IPS DF 6.9 (cell line): Measurements from ENCODE around the gene S100A4.
"Not testable (repeated sequence)": the region's sequence is repeated elsewhere in the genome, so short reads cannot be mapped to it uniquely, and the experiment has no call there.

ENCODE experiments used
- DNase-seq: peaks from one replicate; pipeline ENCODE4 v3.0.0-alpha.2; 2013; ENCODE audit warnings: low read depth, low spot score
- H3K27ac ChIP-seq: one replicate; pipeline ENCODE4 v1.5.1; 2013; ENCODE audit warnings: low read length, control low read depth
- H3K27me3 ChIP-seq: 2 replicates; pipeline ENCODE4 v1.6.1; 2013; ENCODE audit warnings: mild to moderate bottlenecking, low read length; ENCODE audit not compliant: control insufficient read depth, insufficient read depth
- H3K36me3 ChIP-seq: 2 replicates; pipeline ENCODE4 v1.6.1; 2013; ENCODE audit warnings: low read length; ENCODE audit not compliant: control insufficient read depth, insufficient read depth
- H3K4me1 ChIP-seq: 2 replicates; pipeline ENCODE4 v1.6.1; 2013; ENCODE audit warnings: low read length; ENCODE audit not compliant: control insufficient read depth, insufficient read depth
- H3K4me3 ChIP-seq: 2 replicates; pipeline ENCODE4 v1.5.1; 2013; ENCODE audit warnings: mild to moderate bottlenecking, low read length
- H3K9me3 ChIP-seq: 2 replicates; pipeline ENCODE4 v1.6.1; 2013; ENCODE audit warnings: low read length, inconsistent platforms; ENCODE audit not compliant: control insufficient read depth, insufficient read depth
- WGBS: extraction: QIAGEN DNeasy Blood & Tissue Kit; methylation state at CpG from one replicate; pipeline ENCODE4 v1.1.7; 2013; ENCODE audit warnings: mixed read lengths, missing lambda C conversion rate; ENCODE audit not compliant: insufficient read length, insufficient coverage; 5-methylcytosine and 5-hydroxymethylcytosine counted together

The S100A4 gene

DNA sequence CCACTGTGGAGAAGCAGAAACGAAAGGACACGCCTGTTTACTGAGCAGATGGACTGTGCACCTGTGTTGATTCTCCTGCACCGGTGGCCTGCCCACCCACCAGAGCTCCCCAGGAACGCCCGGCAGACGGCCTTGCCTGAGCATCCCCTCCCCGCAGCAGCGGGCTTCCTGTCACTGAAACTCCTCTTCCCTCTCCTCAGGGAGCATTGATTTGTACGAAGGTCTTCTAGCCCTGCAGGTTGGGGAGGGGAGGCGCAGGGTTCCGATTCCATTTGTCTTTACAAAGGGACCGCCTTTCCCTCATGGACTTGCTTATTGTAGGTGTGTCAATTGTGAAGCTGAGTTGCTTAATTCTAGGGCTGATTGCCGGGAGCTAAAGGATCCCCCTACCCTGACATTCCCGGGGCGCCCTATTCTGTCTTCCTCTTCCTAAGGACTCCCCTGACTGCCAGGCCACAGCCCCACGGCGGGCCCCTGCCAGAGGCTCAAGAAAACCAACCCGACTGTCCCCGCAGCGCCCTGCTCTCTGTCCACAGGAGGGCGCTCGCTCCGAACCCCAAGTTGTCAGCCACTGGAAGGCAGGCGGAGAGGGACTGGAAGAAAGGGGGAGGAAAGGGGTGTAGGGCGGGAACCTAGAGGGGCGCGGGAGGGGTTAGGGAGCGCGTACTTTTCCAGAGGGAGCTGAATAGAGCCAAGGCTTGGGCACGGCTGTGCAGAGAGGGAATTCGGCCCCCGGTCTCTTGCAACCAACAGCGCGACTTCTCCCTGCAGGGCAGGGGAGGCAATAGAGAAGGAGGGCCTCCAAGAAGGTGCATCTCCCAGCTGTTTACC, 12.6 kb downstream of the S100A4 start:
- Histone ChIP-seq H3K4me1 (peaks cover 13% of the 10 kb centered on the region; the same call in 1 of the 2 replicates), H3K27ac (no peak overlapping the region), H3K4me3 (no peak overlapping the region; the same call in 1 of the 2 replicates), H3K36me3 (no peaks in the 10 kb centered on the region), H3K27me3 (no peaks in the 10 kb centered on the region), H3K9me3 (no peaks in the 10 kb centered on the region)
- no CpG with 5 or more reads among the region's 34 CpGs for WGBS
- DNase-seq = peak; percentile 75

DNA sequence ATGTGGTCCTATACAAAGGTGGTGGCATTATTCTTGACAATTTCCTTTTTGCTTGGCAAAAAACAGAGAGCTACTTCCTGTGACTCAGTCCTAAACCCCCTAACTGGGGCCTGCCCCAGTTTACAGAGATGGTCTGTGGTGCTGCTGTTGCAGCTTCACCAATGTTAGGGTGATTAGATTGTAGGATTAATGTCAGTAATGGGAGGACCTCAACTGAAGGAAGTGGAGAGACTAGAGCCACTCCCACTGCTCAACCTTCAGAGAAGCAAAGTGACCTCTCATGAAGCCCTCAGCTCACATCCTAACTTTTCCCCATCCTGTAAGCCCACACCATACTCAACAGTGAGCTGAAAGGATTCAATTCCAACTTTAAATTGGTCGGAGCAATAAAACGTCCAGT, 13.4 kb downstream of the S100A4 start:
- no peaks in the 10 kb centered on the region for H3K36me3 ChIP-seq
- H3K27me3 ChIP-seq = no peaks in the 10 kb centered on the region
- H3K9me3 ChIP-seq = no peaks in the 10 kb centered on the region
- no peak for DNase-seq
- peaks cover 14% of the 10 kb centered on the region; the same call in 1 of the 2 replicates for H3K4me1 ChIP-seq
- WGBS = no CpG with 5 or more reads among the region's 2 CpGs
- H3K27ac ChIP-seq = no peak overlapping the region
- no peak overlapping the region for H3K4me3 ChIP-seq

DNA sequence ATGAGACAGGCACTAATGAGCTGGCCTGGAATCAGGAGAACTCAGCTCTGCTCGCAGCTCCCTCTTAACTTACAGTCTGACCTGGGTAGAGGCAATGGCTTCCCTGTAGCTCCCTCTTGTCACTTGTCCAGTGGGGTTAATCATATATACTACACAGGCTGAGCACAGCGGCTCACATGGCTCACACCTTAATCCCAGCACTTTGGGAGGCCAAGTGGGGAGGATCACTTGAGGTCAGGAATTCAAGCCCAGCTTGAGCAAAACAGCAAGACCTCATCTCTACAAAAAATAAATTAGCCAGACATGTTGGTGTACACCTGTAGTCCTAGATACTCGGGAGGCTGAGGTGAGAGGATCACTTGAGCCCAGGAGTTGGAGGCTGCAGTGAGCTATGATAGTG, 14.0 kb downstream of the S100A4 start:
- Histone ChIP-seq H3K9me3 (no peaks in the 10 kb centered on the region), H3K27ac (no peak overlapping the region), H3K4me3 (no peak overlapping the region), H3K36me3 (no peaks in the 10 kb centered on the region), H3K4me1 (peaks cover 15% of the 10 kb centered on the region; the same call in 1 of the 2 replicates), H3K27me3 (no peaks in the 10 kb centered on the region)
- WGBS = no CpG with 5 or more reads among the region's 3 CpGs
- no peak for DNase-seq

DNA sequence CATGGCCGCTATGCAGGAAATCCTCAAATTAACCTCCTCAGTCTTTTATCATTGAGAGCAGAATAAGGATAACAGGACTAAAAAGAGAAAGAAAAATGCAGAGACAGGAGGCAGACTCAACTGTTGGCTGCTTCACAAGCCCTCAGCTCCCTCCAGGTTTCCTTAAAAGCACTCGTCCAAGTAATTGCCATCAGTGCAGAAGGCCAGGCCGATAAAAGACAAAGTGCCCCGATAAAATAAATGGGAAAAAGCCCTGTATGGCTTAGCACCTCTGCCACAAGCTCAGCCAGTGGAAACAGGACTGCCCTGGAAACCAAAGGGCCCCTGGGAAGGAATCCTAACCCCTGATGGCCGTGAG, 17.9 kb downstream of the S100A4 start:
- DNase-seq = no peak
- H3K36me3 ChIP-seq = no peaks in the 10 kb centered on the region
- no peaks in the 10 kb centered on the region for H3K27me3 ChIP-seq
- no peak overlapping the region for H3K27ac ChIP-seq
- H3K4me1 ChIP-seq = peaks cover 3% of the 10 kb centered on the region; the same call in 1 of the 2 replicates
- no CpG with 5 or more reads among the region's 5 CpGs for WGBS
- no peaks in the 10 kb centered on the region for H3K9me3 ChIP-seq
- no peak overlapping the region for H3K4me3 ChIP-seq

DNA sequence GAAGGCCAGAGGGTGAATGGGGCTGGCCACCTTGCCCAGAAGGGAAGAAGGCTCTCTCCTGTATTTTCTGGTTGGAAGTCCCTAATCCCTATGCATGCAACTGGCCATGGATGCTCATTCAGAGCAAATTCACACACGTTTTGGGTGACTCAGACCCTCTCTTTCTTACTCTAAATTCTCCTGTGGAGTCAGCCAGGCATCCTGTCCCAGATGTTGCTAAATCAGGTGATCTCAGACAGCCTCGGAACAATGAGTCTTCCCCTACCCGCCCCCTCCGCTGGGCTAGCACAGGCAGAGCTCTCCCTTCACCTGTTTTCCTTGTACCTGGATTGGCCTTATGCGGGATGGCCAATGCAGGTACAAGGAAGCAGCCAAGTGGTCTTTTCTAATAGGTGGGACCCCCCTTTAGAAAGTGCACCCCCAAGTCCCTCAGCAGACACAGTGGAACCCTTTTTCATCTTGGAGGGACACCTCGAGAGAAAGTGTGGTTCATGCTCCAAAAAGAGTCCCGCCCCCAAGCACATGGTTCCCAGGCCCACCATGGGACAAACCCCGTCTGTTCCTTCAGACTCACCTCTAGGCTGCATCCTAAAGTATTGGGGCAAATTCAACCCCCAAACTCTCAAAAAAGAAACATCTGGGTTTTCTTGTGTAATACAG, 18.5 kb downstream of the S100A4 start:
- Histone ChIP-seq H3K4me1 (peaks cover 3% of the 10 kb centered on the region; the same call in 1 of the 2 replicates), H3K4me3 (no peak overlapping the region), H3K27me3 (no peaks in the 10 kb centered on the region), H3K9me3 (no peaks in the 10 kb centered on the region), H3K36me3 (no peaks in the 10 kb centered on the region), H3K27ac (no peak overlapping the region)
- WGBS = no CpG with 5 or more reads among the region's 8 CpGs
- DNase-seq = no peak

DNA sequence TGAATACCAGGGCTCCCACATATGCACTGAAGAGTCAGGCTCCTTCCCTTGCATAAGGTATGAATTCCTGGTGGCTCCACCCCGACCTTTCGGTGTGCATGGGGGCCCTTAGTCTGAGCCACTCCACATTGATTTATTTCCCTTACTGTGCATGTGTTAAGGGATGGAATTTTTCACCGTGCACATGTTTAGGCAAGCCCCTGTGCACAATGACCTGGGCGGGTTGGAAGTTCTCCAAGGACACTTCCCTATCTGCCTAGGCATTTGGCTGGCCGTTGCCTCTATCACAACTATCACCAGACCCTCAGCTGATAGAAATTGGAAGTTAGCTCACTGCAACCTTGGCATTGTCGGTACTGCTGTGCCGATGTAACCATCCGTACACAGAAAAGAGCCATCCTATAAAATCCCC, 19.5 kb downstream of the S100A4 start:
- H3K4me3 ChIP-seq = no peak overlapping the region
- no CpG with 5 or more reads among the region's 8 CpGs for WGBS
- no peak for DNase-seq
- no peaks in the 10 kb centered on the region for H3K27me3 ChIP-seq
- peaks cover 3% of the 10 kb centered on the region; the same call in 1 of the 2 replicates for H3K4me1 ChIP-seq
- no peak overlapping the region for H3K27ac ChIP-seq
- H3K9me3 ChIP-seq = no peaks in the 10 kb centered on the region
- no peaks in the 10 kb centered on the region for H3K36me3 ChIP-seq

DNA sequence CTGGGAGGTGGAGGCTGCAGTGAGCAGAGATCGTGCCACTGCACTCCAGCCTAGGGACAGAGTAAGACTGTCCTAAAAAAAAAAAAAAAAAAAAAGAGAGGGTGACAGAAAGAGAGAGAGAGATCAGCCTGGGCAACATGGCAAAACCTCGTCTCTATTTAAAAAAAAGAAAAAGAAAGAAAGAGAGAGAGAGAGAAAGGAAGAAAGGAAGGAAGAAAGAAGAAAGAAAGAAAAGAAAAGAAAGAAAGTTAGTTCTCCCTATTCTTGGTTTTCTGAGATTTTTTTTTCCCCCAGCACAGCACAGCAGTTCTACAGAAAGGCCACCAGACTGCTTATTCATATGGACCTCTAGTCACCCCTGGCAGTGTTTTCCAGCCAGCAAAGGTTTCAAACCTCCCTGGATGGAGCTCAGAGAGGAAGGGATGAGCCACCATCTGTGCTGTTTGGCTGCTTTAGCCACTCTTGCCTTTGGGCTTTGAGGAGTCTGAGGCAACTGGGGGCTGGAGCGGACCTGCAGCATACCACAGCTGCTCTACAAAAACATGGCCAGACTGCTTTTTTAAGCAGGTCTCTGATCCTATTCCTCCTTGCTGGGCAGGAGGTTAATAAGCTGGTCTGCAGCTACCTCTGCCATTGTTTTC, 20.4 kb downstream of the S100A4 start:
- no CpG with 5 or more reads among the region's 3 CpGs for WGBS
- no peak for DNase-seq
- H3K27ac ChIP-seq = no peak overlapping the region
- no peaks in the 10 kb centered on the region for H3K9me3 ChIP-seq
- no peaks in the 10 kb centered on the region for H3K27me3 ChIP-seq
- H3K36me3 ChIP-seq = no peaks in the 10 kb centered on the region
- no peak overlapping the region for H3K4me3 ChIP-seq
- peaks cover 4% of the 10 kb centered on the region for H3K4me1 ChIP-seq

DNA sequence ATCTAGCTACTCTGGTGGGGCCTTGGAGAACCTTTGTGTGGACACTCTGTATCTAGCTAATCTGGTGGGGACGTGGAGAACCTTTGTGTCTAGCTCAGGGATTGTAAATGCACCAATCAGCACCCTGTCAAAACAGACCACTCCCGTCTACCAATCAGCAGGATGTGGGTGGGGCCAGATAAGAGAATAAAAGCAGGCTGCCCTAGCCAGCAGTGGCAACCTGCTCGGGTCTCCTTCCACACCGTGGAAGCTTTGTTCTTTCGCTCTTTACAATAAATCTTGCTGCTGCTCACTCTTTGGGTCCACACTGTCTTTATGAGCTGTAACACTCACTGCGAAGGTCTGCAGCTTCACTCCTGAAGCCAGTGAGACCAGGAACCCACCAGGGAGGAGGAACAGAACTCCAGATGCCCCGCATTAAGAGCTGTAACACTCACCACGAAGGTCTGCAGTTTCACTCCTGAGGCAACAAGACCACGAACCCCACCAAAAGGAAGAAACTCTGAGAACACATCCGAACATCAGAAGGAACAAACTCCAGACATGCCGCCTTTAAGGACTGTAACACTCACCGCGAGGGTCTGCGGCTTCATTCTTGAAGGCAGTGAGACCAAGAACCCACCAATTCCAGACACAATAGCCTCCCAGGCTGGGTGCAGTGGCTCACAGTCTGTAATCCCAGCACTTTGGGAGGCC, 23.1 kb downstream of the S100A4 start:
- not testable (repeated sequence) for H3K36me3 ChIP-seq, H3K27ac ChIP-seq, H3K4me1 ChIP-seq, H3K9me3 ChIP-seq, DNase-seq, H3K4me3 ChIP-seq, H3K27me3 ChIP-seq
- WGBS = no CpG with 5 or more reads among the region's 14 CpGs

DNA sequence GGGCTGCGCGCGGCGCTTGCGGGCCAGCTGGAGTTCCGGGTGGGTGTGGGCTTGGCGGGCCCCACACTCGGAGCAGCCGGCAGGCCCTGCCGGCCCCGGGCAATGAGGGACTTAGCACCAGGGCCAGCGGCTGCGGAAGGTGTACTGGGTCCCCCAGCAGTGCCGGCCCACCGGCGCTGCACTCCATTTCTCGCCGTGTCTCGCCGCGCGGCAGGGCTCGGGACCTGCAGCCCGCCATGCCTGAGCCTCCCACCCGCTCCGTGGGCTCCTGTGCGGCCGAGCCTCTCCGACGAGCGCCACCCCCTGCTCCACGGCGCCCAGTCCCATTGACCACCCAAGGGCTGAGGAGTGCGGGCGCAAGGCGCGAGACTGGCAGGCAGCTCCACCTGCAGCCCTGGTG, 23.8 kb downstream of the S100A4 start:
- H3K4me3 ChIP-seq, H3K4me1 ChIP-seq, DNase-seq, H3K9me3 ChIP-seq, H3K27ac ChIP-seq, H3K27me3 ChIP-seq, H3K36me3 ChIP-seq: not testable (repeated sequence)
- no CpG with 5 or more reads among the region's 37 CpGs for WGBS

DNA sequence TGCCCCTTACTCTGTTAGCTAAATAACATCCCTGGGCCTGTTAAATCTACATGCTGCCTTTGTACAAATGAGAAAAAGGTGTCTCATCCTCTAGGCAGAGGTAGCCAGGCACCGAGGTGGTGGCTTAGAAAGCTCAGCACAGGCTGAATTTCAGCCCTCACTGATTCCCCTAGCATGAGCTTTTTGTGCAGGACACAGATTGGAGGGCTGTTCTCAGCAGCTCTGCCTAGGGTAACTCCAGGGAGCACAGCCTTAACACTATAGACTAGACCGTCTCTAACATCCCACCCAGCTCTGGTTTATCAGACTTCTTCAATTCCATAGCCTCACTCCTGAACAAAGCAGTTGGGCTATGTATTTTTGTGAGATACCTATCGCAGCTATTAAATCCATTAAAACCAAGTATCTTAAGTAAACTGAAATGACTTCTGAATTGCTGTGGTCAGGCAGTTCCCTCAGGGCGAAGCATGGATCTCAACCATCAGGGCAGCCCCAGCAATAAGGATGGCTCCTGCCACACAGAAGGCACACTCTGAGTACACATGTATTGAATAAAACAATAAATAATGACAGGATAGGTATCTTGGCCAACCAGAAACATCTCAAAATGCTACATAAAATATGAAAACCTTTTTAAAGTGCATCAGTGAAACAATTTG, 24.7 kb downstream of the S100A4 start:
- Histone ChIP-seq H3K36me3 (no peaks in the 10 kb centered on the region), H3K27ac (no peak overlapping the region)
- no CpG with 5 or more reads among the region's 4 CpGs for WGBS

More for the DNA sequence above, 24.7 kb downstream of the S100A4 start:
- Histone ChIP-seq H3K4me3 (no peak overlapping the region), H3K9me3 (no peaks in the 10 kb centered on the region), H3K27me3 (no peaks in the 10 kb centered on the region; the same call in 1 of the 2 replicates), H3K4me1 (peaks cover 2% of the 10 kb centered on the region)
- DNase-seq = no peak
